Stomach smooth muscle (tissue), 2 donors: Measurements from ENCODE around the gene EGFL7.
A peak's percentile ranks its signal among the peaks of the same experiment; 100 is the strongest.

Experiments used
- H3K27ac ChIP-seq: one replicate; pipeline ENCODE4 v1.7.0; 2013; ENCODE audit warnings: mild to moderate bottlenecking, low read length, inconsistent platforms
- H3K27me3 ChIP-seq, 2 donors: one replicate each; pipeline ENCODE4 v1.7.0; 2013; ENCODE audit warnings: low read length in 2 of 2; ENCODE audit not compliant: insufficient read depth in 2 of 2, control insufficient read depth in 1 of 2
- H3K36me3 ChIP-seq, 2 donors: one replicate each; pipeline ENCODE4 v1.7.0; 2013; ENCODE audit warnings: low read length in 2 of 2; ENCODE audit not compliant: control insufficient read depth in 2 of 2, insufficient read depth in 2 of 2
- H3K4me1 ChIP-seq: one replicate; pipeline ENCODE4 v1.7.0; 2013; ENCODE audit warnings: low read length; ENCODE audit not compliant: control insufficient read depth, insufficient read depth
- H3K4me3 ChIP-seq, 2 donors: one replicate each; pipeline ENCODE4 v1.7.0; 2013; ENCODE audit warnings: low read length in 2 of 2
- H3K9ac ChIP-seq, 2 donors: one replicate each; pipeline ENCODE4 v1.7.0; 2013; ENCODE audit warnings: low read length in 2 of 2, mild to moderate bottlenecking in 1 of 2
- H3K9me3 ChIP-seq, 2 donors: one replicate each; pipeline ENCODE4 v1.7.0; 2013; ENCODE audit warnings: low read length in 2 of 2; ENCODE audit not compliant: control insufficient read depth in 2 of 2
- donor health status: healthy.
- donor health status: Pancreatic carcinoma.

The EGFL7 gene

GRCh38 chr9:136655536-136656182, 7.1 kb upstream of the EGFL7 start:
- H3K36me3 ChIP-seq, result no peaks in the 10 kb centered on the region
- H3K27ac ChIP-seq, result no peak overlapping the region
- peak overlapping the region in 1 of 2 donors; percentile 29 for H3K4me3 ChIP-seq
- peaks cover 15 to 16% of the 10 kb centered on the region in 2 donors for H3K27me3 ChIP-seq
- no peak overlapping the region for H3K9ac ChIP-seq
- no peaks in the 10 kb centered on the region for H3K9me3 ChIP-seq
- peaks cover 5% of the 10 kb centered on the region for H3K4me1 ChIP-seq

- Histone ChIP-seq H3K9me3 (no peaks in the 10 kb centered on the region), H3K9ac (no peak overlapping the region), H3K27me3 (peaks cover 16% of the 10 kb centered on the region in 2 donors), H3K27ac (peak overlapping the region; percentile 41), H3K36me3 (no peaks in the 10 kb centered on the region), H3K4me3 (peak overlapping the region in 1 of 2 donors; percentile 29), H3K4me1 (peaks cover 5% of the 10 kb centered on the region)
Measured at GRCh38 chr9:136656183-136656738, 6.5 kb upstream of the EGFL7 start.

DNA sequence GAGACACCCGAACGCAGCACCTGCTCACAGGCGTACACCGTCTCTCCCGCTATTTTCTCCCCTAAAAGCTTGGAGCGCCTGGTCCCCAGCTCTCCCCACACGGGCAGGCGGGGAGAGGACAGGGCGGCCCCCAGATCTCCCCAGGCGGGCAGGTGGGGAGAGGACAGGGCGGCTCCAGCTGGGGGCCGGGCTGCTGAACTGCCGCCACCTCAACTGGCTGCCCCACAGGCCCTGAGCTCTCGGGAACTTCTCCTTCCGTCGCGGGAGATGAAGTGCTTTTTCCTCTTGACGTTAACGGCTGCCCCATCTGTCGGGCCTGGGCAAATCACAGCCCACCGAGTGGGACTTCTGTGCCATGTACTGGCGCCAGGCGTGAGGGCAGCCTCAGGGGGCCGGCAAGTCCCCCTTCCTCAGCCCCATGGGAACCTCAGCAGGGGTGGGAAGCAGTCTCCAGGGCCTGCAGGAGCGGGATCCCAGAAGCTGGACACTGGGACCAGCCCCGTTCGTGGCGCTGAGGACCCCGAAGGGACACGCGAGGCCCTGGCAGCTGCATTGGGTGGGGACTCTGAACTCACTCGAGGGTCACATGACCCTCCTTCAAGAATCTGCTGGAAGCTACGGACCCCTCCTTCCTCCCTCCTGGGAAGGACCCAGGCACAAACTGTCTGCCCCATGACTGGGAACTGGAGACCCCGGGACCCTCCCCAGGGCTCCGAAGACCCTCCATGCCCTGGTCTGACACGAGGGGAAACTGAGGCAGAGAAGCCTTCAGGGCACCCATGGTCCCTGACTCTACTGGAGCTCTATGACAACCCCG, 5.7 kb upstream of the EGFL7 start:
- H3K4me3 ChIP-seq, result peak overlapping the region in 1 of 2 donors; percentile 29
- H3K36me3 ChIP-seq, result no peaks in the 10 kb centered on the region
- H3K27me3 ChIP-seq, result peaks cover 16 to 18% of the 10 kb centered on the region in 2 donors
- no peaks in the 10 kb centered on the region for H3K9me3 ChIP-seq
- no peak overlapping the region for H3K9ac ChIP-seq
- H3K27ac ChIP-seq, result peak overlapping the region; percentile 41
- H3K4me1 ChIP-seq, result peaks cover 5% of the 10 kb centered on the region

GRCh38 chr9:136657974-136658848, 4.5 kb upstream of the EGFL7 start:
- H3K4me3 ChIP-seq, result peak overlapping the region in 1 of 2 donors; percentile 29
- H3K36me3 ChIP-seq, result no peaks in the 10 kb centered on the region
- no peak overlapping the region for H3K27ac ChIP-seq
- no peaks in the 10 kb centered on the region for H3K9me3 ChIP-seq
- H3K27me3 ChIP-seq, result peaks cover 16 to 22% of the 10 kb centered on the region in 2 donors
- H3K4me1 ChIP-seq, result peaks cover 5% of the 10 kb centered on the region
- no peak overlapping the region for H3K9ac ChIP-seq

DNA sequence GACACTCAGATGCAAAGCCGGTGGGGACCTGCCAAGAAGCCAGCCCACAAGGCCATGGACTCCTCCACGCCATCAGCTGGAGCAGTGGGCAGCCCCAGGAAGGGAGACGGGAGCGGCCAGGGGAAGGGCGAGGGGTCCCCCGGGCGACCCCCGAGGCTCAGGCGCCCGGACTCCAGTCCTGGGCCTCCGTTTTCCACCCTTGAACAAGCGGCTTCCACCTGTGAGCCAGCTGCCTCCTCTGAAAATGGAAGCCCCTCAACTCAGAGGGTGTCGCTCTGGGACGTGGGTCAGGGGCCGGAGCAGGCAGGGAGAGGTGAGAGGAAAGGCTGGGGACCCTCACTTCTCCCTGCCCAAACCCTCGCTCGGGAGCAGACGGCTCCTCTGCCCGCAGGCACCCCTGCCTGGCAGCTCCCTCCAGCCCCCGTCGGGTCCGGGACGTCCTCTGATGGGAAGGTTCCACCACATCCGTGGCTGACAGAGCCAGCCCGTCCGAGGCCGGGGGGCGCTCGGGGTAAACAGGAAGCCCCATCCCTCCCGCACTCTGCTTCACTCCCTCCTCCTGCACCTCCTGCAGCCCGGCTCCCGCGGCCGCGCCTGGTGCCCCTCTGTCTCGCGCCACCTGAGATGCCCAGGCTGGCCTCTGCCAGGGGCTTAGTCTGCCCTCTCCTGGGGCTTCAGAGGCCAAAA, 3.7 kb upstream of the EGFL7 start:
- peaks cover 5% of the 10 kb centered on the region for H3K4me1 ChIP-seq
- peaks cover 18 to 23% of the 10 kb centered on the region in 2 donors for H3K27me3 ChIP-seq
- H3K9ac ChIP-seq, result peak overlapping the region in 1 of 2 donors; percentile 15
- no peak overlapping the region for H3K4me3 ChIP-seq
- H3K36me3 ChIP-seq, result no peaks in the 10 kb centered on the region
- H3K27ac ChIP-seq, result no peak overlapping the region
- H3K9me3 ChIP-seq, result no peaks in the 10 kb centered on the region

GRCh38 chr9:136659861-136660784, 2.6 kb upstream of the EGFL7 start:
- Histone ChIP-seq H3K27me3 (peaks cover 27 to 31% of the 10 kb centered on the region in 2 donors), H3K27ac (no peak overlapping the region), H3K9ac (no peak overlapping the region), H3K36me3 (no peaks in the 10 kb centered on the region), H3K4me1 (peaks cover 4% of the 10 kb centered on the region), H3K9me3 (no peaks in the 10 kb centered on the region), H3K4me3 (peak overlapping the region in 1 of 2 donors; percentile 15)

GRCh38 chr9:136660971-136661550, 1.7 kb upstream of the EGFL7 start:
- Histone ChIP-seq H3K27me3 (peaks cover 28 to 34% of the 10 kb centered on the region in 2 donors), H3K4me1 (peaks cover 6% of the 10 kb centered on the region), H3K4me3 (no peak overlapping the region), H3K9ac (no peak overlapping the region), H3K9me3 (no peaks in the 10 kb centered on the region), H3K36me3 (no peaks in the 10 kb centered on the region), H3K27ac (no peak overlapping the region)

DNA sequence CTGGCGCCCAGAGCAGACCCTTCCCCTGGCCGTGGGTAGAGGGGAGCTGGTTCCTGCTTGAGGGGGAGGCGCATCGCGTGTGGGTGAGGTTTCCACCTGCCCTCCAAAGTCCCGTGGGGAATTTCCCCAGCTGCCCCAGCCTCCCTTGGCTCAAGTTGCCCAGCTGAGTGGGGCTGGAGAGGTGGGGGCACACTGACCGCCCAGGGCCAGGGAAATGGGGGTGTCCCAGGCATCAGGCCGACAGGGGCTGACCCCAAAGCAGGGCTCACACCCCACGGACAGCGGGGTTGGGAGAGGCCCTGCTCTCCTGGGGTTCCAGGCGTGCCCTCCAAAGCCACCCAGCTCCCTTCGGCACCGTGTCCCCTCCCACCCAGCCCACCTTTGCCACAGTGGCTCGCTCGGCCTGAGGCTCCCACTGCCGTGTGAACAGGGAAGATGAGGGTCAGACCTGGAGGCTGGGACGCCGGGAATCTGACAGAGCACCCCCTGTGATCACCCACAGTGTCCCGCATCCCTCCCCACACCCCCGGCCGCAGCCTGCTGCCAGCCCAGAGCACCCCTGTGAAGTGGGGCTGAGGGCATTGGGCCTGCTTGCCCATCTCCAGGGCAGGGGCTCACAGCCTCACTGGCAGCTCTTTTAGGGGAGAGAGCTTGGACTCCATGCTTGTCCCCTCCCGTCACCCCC, 933 bp upstream of the EGFL7 start:
- H3K4me1 ChIP-seq, result peaks cover 6% of the 10 kb centered on the region
- H3K27ac ChIP-seq, result peak overlapping the region; percentile 18
- H3K4me3 ChIP-seq, result no peak overlapping the region
- no peak overlapping the region for H3K9ac ChIP-seq
- no peaks in the 10 kb centered on the region for H3K36me3 ChIP-seq
- H3K9me3 ChIP-seq, result no peaks in the 10 kb centered on the region
- peaks cover 25 to 37% of the 10 kb centered on the region in 2 donors for H3K27me3 ChIP-seq

GRCh38 chr9:136662326-136662655, 425 bp upstream of the EGFL7 start:
- no peak overlapping the region for H3K9ac ChIP-seq

More at GRCh38 chr9:136662326-136662655, 425 bp upstream of the EGFL7 start:
- no peaks in the 10 kb centered on the region for H3K9me3 ChIP-seq
- peaks cover 6% of the 10 kb centered on the region for H3K4me1 ChIP-seq
- H3K27me3 ChIP-seq, result peaks cover 22 to 33% of the 10 kb centered on the region in 2 donors
- peak overlapping the region; percentile 18 for H3K27ac ChIP-seq
- H3K4me3 ChIP-seq, result peak overlapping the region in 1 of 2 donors; percentile 22
- H3K36me3 ChIP-seq, result no peaks in the 10 kb centered on the region
